ENCODE results near the gene UNG.
"Not testable (repeated sequence)": the region's sequence is repeated elsewhere in the genome, so short reads cannot be mapped to it uniquely, and the experiment has no call there.

Gene UNG

DNA sequence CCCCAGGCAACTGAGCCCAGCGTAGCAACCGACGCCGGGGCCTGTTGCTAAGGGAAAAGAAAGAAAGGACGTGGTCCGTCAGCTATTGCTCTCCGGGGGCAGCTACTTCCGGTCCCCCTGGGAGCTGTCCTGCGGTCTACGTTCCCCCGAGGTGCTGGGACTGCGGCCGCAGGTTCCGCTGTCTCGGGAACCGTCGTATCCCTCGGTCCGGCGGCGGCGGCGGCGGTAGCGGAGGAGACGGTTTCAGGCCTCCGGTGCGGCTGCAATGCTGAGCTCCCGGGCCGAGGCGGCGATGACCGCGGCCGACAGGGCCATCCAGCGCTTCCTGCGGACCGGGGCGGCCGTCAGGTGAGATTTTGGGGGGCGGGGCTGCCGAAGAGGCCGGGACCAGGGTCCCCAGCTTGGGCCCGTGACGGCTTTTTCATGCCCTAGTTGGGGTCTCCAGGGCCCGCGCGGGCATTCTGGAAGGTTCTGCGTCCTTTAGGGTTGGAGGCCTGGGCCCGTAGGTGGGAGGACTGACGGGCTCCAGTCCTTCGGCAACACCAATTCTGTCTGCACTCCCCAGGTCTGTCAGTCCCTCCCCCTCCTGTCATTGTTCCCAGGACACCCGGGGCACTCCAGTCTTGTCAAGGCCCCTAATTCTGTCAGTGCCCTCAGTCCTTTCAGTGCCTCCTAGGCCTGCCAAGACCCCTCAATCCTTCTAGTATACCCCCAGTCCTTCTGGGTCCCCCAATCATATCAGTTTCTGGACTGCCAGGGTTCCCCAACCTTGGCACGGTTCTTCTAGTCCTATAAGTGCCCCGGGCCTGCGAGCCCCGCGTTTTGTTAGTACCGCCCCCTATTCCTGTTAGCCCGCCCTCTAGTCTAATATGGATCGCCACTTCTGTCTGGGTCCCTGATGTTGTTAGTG is 44.7 kb upstream of the UNG start, which contains the start of gene USP30:
Gene USP30 (plus strand): TSS at position 163 of the 910 bp plus-strand sequence. CDS start 103 bp downstream, at position 266.
- Histone ChIP-seq H3K9me3 (replicated peaks; ENCODE audit: insufficient read depth, low read length) (no peaks in the 10 kb centered on the region), H3K4me3 (ENCODE audit: low read length) (peak within 1 kb of the TSS; percentile 78), H4K20me1 (ENCODE audit: insufficient read depth, low read length) (no peaks in the 10 kb centered on the region), H3K4me2 (ENCODE audit: low read depth, low read length) (peak within 1 kb of the TSS; percentile 65), H3K4me1 (ENCODE audit: low read length) (peaks cover 5% of the 10 kb centered on the region), H3K27me3 (replicated peaks; ENCODE audit: insufficient read depth, low read length) (no peaks in the 10 kb centered on the region), H3F3A (ENCODE audit: insufficient read depth, low read length) (peaks cover 21% of the 10 kb centered on the region), H3K36me3 (replicated peaks; ENCODE audit: insufficient read depth, low read length) (no peaks in the 10 kb centered on the region), H3K27ac (ENCODE audit: low read length) (peak within 1 kb of the TSS; percentile 73), H3K9ac (ENCODE audit: low read length) (peak within 1 kb of the TSS; percentile 76), H2AFZ (ENCODE audit: low read length) (peak within 1 kb of the TSS; percentile 84), H3K79me2 (ENCODE audit: low read length) (peaks cover 14% of the 10 kb centered on the region), H3K9me2 (replicated peaks; ENCODE audit: insufficient read depth, low read length) (no peaks in the 10 kb centered on the region)
- no peak for TF ChIP-seq EZH2 (optimal IDR thresholded peaks at IDR 0.05; ENCODE audit: low read depth, low read length)
- no peak for TF ChIP-seq CTCF (IDR thresholded peaks at IDR 0.05; ENCODE audit: low read length)
- TF ChIP-seq EZH2phosphoT487 (IDR thresholded peaks at IDR 0.05; ENCODE audit: low read length) = no peak
- peak; percentile 87 for DNase-seq

- H3K9ac ChIP-seq (ENCODE audit: low read length) = peak overlapping the region; percentile 76
- peaks cover 14% of the 10 kb centered on the region for H3K79me2 ChIP-seq (ENCODE audit: low read length)
- TF ChIP-seq EZH2phosphoT487 (IDR thresholded peaks at IDR 0.05; ENCODE audit: low read length) (no peak), CTCF (IDR thresholded peaks at IDR 0.05; ENCODE audit: low read length) (no peak), EZH2 (optimal IDR thresholded peaks at IDR 0.05; ENCODE audit: low read depth, low read length) (no peak)
- peaks cover 5% of the 10 kb centered on the region for H3K4me1 ChIP-seq (ENCODE audit: low read length)
- H3F3A ChIP-seq (ENCODE audit: insufficient read depth, low read length) = peaks cover 21% of the 10 kb centered on the region
- DNase-seq = peak; percentile 77
- H3K4me3 ChIP-seq (ENCODE audit: low read length) = peak overlapping the region; percentile 78
- H3K27ac ChIP-seq (ENCODE audit: low read length) = peak overlapping the region; percentile 73
- H4K20me1 ChIP-seq (ENCODE audit: insufficient read depth, low read length) = no peaks in the 10 kb centered on the region
- no peaks in the 10 kb centered on the region for H3K9me2 ChIP-seq (replicated peaks; ENCODE audit: insufficient read depth, low read length)
- no peaks in the 10 kb centered on the region for H3K27me3 ChIP-seq (replicated peaks; ENCODE audit: insufficient read depth, low read length)
- H3K4me2 ChIP-seq (ENCODE audit: low read depth, low read length) = peak overlapping the region; percentile 65
- no peaks in the 10 kb centered on the region for H3K9me3 ChIP-seq (replicated peaks; ENCODE audit: insufficient read depth, low read length)
- H2AFZ ChIP-seq (ENCODE audit: low read length) = peak overlapping the region; percentile 84
- no peaks in the 10 kb centered on the region for H3K36me3 ChIP-seq (replicated peaks; ENCODE audit: insufficient read depth, low read length)
Observed at GRCh38 chr12:109053382-109054123, 43.8 kb upstream of the UNG start.

- not testable (repeated sequence) for DNase-seq; H3K9me3 ChIP-seq (replicated peaks; ENCODE audit: insufficient read depth, low read length); H4K20me1 ChIP-seq (ENCODE audit: insufficient read depth, low read length); H3K9me2 ChIP-seq (replicated peaks; ENCODE audit: insufficient read depth, low read length); H3K36me3 ChIP-seq (replicated peaks; ENCODE audit: insufficient read depth, low read length); H3K27me3 ChIP-seq (replicated peaks; ENCODE audit: insufficient read depth, low read length); H3K4me1 ChIP-seq (ENCODE audit: low read length)
- H3F3A ChIP-seq (ENCODE audit: insufficient read depth, low read length) = peaks cover 21% of the 10 kb centered on the region
- H3K79me2 ChIP-seq (ENCODE audit: low read length) = peaks cover 14% of the 10 kb centered on the region
- peak overlapping the region; percentile 84 for H2AFZ ChIP-seq (ENCODE audit: low read length)
- H3K27ac ChIP-seq (ENCODE audit: low read length) = peak overlapping the region; percentile 73
- H3K4me3 ChIP-seq (ENCODE audit: low read length) = peak overlapping the region; percentile 78
- peak overlapping the region; percentile 65 for H3K4me2 ChIP-seq (ENCODE audit: low read depth, low read length)
- peak overlapping the region; percentile 76; the same call in 1 of the 2 replicates for H3K9ac ChIP-seq (ENCODE audit: low read length)
Observed at GRCh38 chr12:109054124-109054513, 43.3 kb upstream of the UNG start.
